ENCODE results near the gene ADGRB3.
A peak's percentile ranks its signal among the peaks of the same experiment; 100 is the strongest.
"Not testable (repeated sequence)": the region's sequence is repeated elsewhere in the genome, so short reads cannot be mapped to it uniquely, and the experiment has no call there.

The ADGRB3 gene

DNA sequence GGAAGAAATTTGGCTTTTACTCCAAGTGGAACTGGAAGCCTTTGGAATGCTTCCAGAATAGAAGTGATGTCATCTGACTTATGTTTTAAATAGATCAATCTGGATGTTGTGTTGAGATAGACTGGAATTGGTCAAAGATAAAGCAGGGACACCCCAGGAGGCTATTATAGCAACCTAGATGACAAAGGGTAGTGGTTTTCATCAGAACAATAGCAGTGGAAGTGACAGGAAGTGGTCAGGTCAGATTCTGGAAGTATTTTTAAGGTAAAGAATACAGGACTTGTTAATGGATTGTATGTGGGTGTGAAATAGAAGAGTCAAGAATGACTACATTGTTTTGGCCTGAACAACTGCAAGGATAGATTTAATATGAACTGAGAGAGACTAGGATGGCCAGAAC is 191.4 kb downstream of the ADGRB3 start:
- peak; percentile 3 for DNase-seq (ENCODE audit: low spot score)

DNA sequence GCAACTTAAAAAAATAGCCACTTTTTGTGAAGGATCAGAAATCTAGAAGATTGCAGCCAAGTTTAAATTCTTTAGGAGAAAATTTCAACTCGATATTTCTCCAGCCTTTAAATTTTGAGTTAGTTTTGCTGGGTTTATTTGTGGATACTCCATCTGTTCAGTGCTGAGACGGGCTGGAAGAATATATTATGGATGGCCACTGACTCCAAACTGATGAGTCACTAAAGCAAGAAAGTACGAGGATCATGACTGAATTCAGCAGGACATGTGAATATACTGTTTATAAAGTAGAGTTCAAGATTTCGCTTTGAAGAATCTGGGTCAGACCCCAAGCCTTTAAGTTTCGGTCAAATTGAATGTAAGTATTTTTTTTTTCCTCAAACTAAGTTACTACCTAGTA is 199.5 kb downstream of the ADGRB3 start:
- no peak for DNase-seq (ENCODE audit: low spot score)

DNA sequence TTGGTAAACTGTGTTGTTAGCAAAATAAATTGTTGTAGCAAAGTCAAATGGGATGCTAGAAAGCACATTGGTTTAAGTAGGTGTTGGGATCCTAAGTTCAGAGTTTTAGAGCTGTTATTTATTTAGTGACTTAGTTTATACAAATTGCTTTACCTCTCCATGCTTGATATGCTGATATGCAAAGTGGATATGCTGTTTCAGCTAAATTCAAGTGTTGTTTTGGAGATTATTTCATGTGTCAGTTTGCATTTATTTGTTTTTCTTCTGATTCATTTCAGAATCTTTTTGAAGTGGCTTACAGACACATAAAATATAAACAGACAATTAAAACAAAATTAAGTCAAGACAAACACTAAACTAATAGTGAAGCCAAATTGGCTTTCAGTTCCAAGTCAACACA is 203.5 kb downstream of the ADGRB3 start:
- DNase-seq (ENCODE audit: low spot score): no peak

DNA sequence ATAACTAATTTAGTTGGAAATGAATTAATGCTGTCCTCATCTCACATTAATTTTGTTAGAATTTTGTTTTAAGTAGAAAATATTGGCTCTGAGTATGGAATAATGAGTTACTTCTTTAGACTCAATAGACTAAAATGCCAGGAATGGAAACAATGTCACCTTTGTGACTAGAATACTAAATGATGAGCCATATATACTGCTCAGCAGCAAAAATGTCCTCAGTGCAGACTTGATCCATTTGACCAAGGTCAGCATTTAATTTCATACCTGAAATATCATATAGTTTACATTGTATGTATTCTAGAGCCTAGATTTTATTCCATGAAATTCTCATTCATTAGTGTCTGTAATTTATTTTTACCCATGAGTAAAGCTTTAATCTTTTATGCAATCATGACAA is 217.7 kb downstream of the ADGRB3 start:
- no peak for DNase-seq (ENCODE audit: low spot score)

DNA sequence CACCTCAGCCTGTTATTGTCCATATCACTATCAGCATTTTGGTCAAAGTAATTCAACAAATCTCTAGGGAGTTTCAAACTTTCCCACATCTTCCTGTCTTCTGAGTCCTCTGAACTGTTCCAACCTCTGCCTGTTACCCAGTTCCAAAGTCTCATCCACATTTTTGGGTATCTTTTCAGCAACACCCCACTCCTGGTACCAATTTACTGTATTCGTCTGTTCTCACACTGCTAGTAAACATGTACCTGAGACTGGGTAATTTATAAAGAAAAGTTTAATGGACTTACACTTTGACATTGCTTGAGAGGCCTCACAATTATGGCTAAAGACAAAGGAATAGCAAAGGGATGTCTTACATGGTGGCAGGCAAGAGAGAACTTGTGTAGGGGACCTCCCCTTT is 224.2 kb downstream of the ADGRB3 start:
- DNase-seq (ENCODE audit: low spot score): no peak

DNA sequence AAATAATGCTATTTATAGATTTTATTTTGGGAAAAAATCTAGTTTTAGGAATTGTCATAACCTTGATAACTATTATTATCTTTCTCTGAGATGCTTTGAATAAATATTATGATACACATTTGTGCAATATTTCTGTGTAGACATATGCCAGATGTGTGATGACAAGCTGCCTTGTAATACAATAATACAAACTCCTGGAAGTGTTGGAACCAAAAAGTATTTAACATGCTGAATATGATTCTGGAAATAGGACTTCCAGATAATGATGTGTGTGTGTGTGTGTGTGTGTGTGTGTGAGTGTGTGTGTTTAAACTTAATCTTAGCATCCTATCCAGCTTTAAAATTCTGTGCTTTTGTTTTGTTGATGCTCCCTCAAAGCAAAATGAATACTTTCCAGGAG is 233.6 kb downstream of the ADGRB3 start:
- DNase-seq (ENCODE audit: low spot score): no peak

DNA sequence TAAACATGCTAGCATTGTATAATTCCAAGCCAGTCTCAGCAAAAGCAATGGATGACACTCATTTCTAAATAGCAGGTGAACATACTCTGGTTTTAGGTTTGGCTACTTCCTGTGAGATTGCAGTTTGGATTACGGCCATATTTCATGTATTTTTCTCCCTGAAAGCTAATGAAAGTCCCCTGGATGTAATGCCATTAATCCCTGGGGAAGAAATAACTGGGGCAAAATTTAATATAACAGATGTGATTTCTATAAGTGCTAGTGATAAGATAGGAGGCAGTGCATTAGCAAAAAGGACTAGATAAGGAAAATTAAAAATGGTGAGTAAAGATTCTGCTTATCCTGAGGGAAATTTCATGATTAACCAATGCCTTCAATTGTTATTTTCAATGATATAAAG is 238.2 kb downstream of the ADGRB3 start:
- no peak for DNase-seq (ENCODE audit: low spot score)

DNA sequence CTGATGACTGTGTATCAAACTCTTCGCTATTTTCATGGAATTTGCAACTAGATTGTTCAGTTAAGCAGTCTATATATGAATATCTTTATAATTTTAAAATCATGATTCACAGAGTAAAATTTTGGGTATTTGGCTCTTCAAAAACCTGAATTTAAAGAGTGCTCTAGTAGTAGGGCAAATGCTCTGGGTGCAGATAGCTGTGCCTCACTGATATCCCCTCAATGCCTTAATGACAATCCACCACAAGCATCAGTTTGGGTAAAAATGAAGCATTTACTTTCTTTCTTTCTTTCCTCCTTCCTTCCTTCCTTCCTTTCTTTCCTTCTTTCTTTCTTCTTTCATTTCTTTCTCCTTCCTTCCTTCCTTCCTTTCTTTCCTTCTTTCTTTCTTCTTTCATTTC is 239.7 kb downstream of the ADGRB3 start:
- DNase-seq (ENCODE audit: low spot score): no peak

DNA sequence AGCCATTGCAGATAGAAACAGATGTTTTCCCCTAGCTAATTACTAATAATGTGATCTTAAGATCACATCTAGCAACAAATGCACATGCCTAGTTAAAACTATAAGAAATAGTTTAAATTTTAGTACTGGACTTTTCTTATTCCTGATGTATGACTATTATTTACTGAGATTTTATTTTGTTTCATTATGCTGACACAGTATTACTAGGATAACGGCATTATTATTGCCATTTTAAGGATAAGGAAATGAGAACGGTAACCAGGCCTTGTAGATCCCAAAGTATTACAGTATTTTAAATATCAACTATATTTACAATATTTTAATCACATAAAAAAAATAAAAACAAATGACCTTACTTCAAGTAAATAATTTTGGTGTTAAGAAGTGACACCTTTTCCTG is 240.3 kb downstream of the ADGRB3 start:
- no peak for DNase-seq (ENCODE audit: low spot score)

DNA sequence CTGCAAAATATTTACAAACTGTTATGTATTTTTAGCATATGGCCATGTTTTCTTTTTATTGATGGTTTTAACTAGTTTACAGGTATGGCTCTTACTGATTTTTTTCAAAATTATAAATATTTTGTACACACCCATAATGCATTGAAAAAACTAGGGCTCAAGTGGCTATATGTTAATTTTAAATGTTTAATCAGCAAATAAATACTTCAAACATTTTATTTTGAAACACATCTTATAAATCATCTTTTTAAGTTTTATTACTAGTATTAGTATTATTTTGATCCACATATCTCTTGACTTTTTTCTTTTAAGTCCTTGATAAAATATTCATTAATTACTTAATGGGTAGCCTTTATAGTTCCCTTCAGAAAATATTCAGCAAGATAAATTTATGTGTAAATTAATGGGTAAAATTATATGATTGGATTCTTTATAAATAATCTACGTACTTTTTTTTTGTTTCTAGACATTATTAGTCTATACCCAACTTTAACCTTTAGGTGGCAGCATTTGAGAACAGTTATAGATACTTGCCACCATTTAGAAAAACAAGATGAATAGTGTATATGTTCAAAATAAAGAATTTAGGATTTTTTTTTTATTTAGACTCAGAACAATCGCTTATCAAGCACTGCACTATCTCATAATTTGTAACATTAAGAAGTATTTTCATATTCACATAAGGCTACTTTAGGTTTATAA is 241.9 kb downstream of the ADGRB3 start:
- peak; percentile 42 for DNase-seq (ENCODE audit: low spot score)

DNA sequence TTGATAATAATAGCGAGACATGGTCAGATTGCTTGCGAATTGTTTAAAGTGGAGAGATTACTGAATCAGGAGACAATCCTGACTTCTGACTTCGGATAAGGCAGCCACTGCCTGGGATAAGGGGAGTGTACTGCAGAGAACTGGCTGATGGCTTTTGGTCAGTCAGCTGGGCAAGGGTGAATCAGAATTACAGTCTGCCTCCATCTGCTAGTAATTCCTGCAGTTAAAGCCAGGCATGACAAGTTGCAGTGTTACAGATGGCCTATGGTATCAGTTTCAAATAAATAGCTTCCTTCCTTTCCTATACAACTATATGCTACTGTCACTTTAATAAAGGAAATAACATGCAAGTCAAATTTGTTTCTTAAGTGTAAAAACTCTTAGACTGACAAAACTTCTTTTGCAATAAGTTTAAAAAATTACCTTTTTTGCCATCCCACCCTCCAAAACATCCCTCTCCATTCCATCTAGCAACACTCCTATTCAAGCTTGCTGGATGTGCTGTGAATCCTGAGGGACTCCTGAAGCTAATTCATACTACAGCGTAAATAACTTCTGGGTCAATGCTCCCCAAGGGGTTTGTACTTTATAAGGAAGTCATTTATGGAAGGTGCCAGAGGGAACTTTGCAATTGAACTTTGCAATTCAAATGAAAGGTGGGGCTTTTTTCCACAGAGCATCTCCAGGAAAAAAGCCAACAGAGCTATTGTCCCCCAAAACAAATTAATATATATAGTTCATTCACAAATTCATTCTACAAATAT is 245.2 kb downstream of the ADGRB3 start:
- peak; percentile 35 for DNase-seq (ENCODE audit: low spot score)

DNA sequence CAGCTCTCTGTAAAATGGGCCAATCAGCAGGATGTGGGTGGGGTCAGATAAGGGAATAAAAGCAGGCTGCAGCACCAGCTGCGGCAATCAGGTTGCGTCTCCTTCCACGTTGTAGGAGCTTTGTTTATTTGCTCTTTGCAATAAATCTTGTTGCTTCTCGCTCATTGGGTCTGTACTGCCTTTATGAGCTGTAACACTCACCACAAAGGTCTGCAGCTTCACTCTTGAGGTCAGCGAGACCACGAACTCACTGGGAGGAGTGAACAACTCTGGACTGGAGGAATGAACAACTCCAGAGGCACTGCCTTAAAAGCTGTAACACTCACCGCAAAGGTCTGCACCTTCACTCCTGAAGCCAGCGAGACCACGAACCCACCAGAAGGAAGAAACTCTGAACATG is 248.2 kb downstream of the ADGRB3 start:
- DNase-seq (ENCODE audit: low spot score): not testable (repeated sequence)

DNA sequence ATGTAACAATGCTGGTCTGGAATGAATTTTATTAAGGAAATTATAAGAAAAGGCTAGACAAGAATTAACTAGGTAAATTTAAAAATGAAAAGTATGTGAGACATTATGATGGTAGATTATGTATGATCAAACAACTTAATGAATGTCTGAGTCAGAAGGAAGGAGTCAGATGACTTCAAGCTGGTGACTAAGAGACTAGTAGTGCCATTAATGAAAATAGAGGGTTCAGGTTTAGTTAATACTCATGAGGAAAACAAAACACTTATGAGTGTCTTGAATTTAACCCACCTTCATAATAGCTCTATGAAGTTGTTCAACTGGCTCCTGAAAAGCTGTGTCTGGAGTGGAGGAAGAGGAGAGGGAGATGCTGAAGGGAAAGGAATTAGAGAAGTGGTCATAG is 256.3 kb downstream of the ADGRB3 start:
- peak; percentile 58 for DNase-seq (ENCODE audit: low spot score)

DNA sequence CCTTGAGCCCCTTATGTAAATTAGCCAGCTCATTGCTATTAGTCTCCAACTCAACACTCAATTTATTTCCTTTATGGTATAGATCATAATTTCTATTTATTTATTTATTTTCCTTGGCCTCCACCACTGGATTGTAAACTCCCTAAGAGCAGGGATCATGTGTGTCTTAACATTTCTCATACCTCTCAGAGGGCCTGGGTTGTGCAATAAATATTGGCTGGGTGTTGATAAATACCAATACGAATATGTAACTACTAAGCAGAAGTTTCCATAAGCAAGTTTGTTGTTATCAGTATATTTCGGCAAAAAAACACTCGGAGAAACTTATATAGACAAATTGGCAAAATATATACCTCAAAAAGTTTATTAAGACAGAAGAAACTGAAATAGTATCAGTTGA is 257.4 kb downstream of the ADGRB3 start:
- no peak for DNase-seq (ENCODE audit: low spot score)

DNA sequence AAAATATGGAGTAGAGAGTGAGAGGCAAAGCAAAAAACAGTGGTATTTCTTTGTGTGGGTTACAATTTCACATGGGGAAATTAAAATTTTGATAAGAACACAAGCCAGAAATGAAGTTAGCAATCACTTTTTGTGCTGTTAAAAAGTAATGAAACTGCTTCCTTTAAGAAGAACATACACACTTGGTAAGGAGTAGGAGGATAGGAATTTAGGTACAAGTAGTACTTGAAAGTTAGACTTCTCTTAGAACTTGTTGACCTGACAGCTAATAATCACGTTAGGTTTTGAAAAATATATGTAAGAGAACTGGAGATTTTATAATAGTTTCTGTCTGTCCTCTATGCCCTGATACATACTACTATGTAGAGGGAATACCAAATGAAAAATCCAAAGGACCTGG is 260.8 kb downstream of the ADGRB3 start:
- DNase-seq (ENCODE audit: low spot score): no peak

DNA sequence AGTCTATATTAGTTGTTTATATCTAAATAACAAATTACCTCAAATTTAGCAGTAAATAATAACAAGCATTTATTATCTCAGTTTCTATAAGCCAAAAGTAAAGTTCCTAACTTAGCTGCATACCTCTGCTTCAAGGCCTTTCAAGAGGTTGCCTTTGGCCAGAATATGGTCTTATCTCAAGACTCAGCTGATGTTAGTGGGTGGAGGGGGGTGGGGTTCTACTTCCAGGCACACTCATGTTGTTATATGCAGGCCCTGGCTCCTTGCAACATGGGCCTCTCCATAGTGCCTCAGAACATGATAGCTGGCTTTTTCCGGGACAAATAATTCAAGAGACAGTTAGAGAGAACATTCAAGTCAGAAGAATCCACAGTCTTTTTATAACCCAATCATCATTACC is 266.0 kb downstream of the ADGRB3 start:
- no peak for DNase-seq (ENCODE audit: low spot score)

DNA sequence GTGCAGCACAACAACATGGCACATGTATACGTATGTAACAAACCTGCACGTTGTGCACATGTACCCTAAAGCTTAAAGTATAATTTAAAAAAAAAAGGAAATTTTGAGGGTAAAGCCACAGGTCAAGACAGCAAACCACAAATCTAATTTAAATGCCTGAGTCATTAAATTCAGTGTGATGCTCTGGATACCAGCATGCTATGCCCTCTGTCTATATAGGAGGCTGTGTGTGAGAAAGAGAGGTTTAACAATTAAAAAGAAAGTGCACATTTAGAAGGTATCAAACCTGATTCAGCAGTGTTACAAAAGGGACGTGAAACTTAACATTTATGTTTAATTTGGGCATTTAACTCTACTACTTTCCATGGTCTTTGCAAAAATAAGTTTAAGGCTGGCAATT is 276.3 kb downstream of the ADGRB3 start:
- DNase-seq (ENCODE audit: low spot score): no peak

DNA sequence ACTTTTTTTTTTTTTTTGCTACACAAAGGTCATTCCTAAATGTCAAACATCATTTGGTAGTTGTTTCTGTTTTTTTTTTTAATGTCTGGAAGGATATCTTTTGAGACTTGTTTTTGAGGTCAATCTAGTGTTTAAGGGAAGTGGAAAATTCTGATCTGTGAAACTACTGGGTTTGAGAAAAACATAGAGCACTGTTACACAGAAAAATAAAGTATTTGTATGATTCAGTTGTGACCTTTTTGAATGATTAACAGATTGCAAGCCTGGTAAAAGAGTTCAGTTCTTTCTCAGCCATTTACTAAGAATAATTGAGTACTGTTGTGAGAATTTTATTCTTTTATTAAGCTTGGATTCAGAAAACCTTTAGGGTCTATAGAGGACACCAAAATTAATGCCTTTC is 276.7 kb downstream of the ADGRB3 start:
- DNase-seq (ENCODE audit: low spot score): no peak

DNA sequence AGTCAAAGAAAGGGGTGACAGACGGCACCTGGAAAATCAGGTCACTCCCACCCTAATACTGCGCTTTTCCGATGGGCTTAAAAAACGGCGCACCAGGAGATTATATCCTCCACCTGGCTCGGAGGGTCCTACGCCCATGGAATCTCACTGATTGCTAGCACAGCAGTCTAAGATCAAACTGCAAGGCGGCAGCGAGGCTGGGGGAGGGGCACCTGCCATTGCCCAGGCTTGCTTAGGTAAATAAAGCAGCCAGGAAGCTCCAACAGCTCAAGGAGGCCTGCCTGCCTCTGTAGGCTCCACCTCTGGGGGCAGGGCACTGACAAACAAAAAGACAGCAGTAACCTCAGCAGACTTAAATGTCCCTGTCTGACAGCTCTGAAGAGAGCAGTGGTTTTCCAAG is 277.7 kb downstream of the ADGRB3 start:
- not testable (repeated sequence) for DNase-seq (ENCODE audit: low spot score)

DNA sequence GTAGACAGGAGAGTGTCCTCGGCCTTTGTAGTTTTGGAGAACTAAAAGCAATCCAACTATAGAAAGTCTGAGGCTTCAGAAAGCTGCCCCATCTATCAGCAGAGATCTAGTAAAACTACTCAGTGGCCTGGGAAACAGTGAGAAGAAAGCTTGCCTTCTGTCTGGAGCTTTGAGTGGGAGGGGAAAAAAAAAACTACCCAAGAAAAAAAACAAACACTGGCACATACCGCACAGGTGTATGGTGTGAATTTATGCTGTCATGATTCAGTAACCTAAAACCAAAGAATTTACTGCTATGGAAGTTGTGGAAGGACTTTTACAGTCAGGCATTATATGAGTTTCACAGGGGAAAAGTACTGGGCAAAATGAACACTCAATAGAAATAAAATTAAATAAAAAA is 280.5 kb downstream of the ADGRB3 start:
- no peak for DNase-seq (ENCODE audit: low spot score)

DNA sequence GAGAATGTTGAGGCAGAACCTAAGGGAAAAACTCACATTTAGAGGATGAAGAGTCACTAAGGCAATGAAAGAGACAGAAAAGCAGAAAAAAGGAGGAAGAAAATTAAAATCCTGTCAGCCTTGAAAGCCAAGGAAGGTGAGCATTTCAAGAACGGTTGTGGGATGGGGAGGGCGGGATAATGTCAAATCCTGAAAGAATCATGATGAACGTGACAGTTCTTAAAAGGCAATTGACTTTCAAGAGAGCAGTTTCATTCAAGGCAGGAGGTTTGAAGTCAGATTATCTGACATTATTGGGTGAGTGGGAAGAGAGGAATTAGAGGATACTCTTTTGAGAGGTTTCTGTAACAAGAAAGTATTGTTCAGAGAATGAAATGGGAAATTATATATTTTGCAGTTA is 284.5 kb downstream of the ADGRB3 start:
- no peak for DNase-seq (ENCODE audit: low spot score)

DNA sequence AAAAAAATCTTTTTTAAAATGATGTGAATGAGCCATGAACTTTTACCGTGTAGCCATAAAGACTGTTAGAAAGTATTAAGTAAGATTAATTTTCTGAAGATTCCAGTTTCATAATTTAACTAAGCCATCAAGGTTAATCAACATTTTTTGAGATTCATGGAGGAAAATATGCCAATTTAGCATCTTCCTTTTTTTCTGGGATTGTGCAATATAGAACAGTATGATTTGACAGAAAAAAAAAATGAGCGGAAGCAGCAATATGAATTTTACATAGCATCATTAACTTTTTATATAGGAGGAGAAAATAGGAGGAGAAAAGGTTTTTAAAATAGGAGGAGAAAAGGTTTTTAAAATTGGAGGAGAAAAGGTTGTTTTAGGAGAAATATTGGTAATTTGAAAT is 306.3 kb downstream of the ADGRB3 start:
- DNase-seq (ENCODE audit: low spot score): no peak

DNA sequence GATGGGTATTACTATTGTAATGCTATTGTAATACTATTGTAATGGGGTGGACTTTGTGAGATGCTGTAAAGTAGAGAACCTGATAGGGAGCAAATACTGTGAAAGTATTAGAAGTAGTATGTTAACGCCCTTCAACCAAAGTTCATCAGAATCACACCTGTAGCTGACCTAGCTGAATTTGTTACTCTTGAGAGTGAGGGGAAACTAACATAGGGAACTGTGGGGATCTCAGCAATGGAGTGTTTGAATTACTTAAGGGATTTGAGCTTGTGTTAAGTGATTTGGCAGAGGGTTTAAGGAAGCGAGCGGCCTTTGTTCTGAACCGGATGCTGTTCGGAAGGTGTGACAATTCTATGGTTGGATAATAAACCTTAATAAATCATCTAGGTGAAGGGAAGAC is 312.6 kb downstream of the ADGRB3 start:
- DNase-seq (ENCODE audit: low spot score): no peak

DNA sequence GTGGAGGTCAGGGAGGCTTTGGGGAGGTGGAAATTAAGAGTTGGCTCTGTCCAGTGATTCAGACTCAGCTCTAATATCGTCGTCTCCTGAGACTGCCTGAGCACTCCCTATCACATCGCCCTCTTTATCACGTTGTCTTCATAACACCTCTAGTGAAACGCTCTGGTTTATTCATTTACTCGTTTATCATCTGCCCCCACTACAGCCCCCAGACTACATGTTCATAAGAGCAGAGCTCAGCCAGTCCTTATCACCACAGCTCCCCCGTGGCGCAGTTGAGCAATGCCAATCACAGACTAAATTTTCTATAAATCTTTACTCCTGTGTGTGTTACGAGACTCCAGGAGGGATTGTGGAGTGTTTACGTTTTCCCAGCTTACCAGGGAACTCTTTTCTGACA is 316.2 kb downstream of the ADGRB3 start:
- no peak for DNase-seq (ENCODE audit: low spot score)
